Measurements from ENCODE around the gene PPP1R9B.

The PPP1R9B gene

DNA sequence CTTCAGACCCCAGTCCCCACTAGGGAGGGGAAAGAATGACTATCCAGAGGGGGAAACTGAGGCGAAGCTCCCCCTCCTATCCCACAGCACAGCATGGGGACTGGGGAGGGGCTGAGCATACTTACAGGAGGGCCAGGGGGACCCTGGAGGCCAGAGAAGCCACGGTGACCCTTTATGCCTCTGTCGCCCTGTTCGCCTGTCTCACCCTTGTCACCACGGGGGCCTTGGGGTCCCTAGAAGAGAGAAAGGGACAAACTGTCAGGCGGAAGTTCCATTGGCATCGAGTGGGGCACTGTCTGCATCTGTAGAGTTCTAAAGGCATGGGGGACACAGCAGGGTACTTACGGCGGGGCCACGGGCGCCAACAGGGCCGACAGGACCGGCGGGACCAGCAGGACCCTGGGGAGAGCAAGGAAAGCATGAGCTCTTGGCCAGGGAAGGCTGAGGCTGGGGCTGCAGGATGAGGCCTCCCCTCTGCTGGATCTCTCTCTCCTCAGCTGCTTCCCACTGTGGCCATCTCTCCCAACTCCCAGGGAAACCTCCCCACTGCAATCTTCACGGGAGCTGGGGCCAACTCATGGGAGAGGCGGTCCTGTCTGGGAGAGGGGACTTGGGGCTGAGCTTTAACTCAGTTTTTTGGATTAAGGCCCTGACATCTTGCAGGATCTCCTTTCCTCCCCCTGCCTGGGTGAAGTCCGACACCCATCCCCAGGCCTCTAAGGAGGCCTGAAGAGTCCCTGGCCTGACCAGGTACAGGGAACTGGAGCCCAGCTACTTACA is 37.5 kb upstream of the PPP1R9B start:
- DNase-seq: no peak

GRCh38 chr17:50187394-50187725 is 36.9 kb upstream of the PPP1R9B start:
- DNase-seq: no peak

GRCh38 chr17:50186661-50187393 is 36.4 kb upstream of the PPP1R9B start:
- DNase-seq: no peak

DNA sequence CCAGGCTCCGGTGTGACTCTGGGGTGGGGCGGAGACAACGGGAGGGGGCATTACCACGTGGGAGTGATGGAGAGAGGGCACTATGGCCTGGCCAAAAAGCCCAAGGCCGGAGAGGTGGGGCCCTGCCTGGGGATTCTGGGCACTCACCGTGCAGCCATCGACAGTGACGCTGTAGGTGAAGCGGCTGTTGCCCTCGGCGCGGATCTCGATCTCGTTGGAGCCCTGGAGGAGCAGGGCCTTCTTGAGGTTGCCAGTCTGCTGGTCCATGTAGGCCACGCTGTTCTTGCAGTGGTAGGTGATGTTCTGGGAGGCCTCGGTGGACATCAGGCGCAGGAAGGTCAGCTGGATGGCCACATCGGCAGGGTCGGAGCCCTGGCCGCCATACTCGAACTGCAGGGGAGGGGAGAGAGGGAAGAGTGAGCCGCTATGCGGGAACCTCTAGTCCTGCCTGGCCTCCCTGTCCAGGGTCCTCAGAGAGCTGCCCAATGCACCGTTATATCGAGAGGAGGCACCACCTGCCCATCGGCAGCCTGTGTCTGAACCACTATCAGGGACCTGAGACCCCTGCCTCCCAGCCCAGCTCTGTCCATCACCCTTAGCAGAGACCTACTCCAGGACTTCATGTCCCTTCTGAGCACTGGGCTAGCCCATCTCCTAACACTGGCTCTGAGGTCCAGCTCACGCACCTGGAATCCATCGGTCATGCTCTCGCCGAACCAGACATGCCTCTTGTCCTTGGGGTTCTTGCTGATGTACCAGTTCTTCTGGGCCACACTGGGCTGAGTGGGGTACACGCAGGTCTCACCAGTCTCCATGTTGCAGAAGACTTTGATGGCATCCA is 35.4 kb upstream of the PPP1R9B start:
- no peak for DNase-seq

GRCh38 chr17:50184611-50185398 is 34.3 kb upstream of the PPP1R9B start:
- DNase-seq: peak; percentile 45

DNA sequence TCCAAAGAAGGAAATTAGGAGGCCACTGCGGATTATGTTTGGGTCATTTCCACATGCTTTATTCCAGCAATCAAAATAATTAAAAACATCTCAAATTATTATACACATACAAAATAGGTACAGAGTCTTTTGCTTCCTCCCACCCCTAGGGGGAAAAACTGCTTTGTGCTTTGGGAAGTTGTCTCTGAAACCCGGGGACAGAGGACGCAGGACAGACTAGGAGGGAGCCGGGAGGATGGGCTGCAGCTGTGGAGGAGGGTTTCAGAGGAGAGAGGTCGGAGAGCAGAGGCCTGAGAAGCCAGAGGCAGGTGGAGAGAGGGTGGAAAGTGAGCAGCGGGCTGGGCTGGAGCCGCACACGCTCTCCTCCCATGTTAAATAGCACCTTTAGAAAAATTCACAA is 33.6 kb upstream of the PPP1R9B start:
- no peak for DNase-seq

DNA sequence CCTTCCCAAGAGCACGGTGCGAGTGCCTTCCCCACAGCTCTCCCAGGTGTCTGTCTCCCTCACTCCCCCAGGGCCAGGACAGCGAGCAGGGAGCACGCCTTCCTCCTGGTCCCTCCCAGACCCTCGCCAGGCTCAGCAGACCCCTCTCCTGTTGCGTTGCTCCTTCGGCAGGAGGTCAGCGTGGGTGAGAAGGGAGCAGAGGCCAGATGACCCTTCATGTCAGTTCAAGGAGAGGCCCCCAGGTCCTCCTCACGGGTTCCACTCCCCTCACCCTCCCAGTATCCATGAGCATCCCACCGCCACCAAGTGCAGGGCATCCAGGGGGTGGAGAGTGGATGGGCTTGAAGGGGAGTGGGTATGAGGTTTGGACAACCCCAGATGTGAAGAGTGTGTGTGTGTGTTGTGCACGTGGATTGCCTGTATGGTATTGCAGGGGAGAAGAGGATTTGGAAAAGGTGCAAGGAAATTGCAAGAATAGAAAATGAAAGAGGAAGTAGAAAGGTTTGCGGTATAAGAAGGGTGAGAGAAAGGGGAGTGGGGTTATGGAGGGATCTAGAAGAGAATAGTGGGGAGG is 33.0 kb upstream of the PPP1R9B start:
- DNase-seq: peak; percentile 57

DNA sequence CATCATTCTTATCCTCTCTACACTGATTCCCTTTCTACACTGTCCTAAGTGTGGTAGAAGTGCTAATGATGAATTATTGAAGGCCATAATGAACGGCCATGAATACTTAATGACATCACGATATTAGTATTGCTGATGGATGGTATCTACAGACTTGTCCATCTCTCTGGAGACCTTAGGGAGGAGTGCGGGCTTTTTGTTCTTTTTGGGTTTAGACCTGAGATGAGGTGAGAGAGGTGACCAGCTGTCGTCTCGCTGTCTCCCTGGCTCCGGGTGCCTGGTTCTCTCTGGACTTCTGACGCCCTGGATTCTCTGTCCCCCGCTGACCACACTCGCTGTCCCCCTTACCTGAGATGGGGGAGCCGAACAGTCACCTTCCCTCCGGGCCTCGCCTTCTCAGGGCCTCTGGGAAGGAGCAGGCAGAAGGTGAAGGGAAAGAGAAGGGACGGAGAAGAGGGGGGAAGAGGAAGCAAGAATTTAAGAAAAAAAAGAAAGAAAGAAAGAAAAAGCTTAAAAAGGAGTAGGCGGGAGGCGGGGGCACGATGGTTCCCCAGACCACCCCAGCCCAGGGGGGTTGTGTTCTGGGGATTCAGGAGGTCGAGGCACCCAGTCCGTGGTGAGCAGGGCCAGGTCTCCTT is 32.4 kb upstream of the PPP1R9B start:
- no peak for DNase-seq

DNA sequence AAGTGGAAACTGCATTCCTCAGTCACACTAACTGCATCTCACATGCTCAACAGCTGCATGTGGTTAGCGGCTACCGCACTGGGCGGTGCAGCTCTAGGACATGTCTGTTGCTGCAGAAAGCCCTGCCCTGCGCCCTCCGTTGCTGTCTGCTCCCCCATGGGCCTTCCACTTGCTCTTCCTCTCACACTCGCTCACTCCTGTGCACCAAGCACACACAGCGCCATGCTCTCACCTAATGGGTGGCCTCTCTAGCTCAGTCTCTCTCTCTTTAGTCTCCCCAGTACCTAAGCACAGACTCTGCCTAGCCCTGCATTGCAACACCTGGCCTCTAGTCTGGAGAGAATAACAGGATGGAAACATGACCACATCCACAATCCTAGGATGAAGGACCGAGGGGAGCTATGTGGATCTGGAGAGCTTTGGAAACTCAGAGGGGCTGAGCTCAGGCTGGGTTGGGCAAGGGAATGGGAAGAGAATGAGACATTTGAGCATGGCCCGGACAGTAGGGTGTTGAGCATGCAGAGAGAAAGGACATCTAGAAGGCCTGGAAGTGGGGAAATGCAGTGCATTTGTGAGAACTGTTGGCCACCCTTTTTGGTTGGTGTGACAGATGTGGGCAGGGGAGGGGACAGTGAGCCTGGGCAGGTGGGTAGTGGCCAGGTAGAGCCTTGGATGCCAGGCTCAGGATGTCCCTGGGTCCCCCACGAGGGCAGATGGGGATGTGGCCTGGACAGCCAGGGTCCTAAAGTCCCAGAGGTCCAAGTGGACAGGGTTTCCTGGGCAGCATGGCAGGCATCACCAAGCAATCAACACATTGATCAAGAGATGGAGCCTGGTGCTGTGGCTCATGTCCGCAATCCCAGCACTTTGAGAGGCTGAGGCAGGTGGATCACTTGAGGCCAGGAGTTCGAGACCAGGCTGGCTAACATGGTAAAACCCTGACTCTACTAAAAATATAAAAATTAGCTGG is 31.4 kb upstream of the PPP1R9B start:
- no peak for DNase-seq

- no peak for DNase-seq
Observed at GRCh38 chr17:50181144-50181543, 30.7 kb upstream of the PPP1R9B start.

DNA sequence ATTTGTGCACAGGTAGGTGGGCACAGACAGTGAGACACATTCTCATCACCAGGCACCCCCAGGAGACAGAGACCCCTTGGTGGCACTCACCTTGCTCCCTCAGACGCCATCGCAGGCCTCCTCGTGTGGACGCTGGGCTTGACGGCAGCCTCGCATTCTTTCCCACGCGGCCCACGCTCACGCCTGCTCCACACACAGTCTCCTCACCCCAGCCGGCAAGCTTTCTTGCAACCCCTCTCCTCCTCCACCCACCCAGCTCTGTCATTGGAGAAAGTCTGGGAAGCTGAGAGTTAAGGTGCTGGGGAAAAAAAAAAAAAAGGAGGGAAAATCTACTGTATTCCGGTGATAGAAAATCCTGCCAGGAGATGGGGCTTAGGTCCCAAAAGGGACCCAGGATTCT is 30.1 kb upstream of the PPP1R9B start:
- no peak for DNase-seq

DNA sequence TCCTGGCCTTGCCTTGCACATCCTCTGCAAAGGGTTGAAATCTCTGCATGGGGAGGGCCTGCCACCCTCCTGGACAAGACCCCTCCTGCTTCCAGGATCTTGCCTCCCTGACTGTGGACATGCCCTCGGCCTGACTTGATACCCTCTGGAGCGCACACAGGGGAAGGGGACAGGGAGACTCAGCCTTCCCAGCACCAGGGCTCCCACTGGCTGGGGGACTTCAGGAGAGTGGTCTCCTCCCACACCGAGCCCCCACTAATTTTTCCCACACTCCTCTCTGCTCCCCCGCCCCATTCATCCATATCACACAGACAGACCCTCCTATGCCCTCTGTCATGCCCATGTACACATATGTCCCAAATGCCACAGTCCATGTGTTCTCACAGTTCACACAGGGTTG is 29.6 kb upstream of the PPP1R9B start:
- no peak for DNase-seq

- DNase-seq: no peak
Observed at GRCh38 chr17:50177983-50178834, 27.7 kb upstream of the PPP1R9B start.

GRCh38 chr17:50177476-50177875 is 27.0 kb upstream of the PPP1R9B start:
- no peak for DNase-seq

GRCh38 chr17:50176559-50177357 is 26.3 kb upstream of the PPP1R9B start:
- no peak for DNase-seq

DNA sequence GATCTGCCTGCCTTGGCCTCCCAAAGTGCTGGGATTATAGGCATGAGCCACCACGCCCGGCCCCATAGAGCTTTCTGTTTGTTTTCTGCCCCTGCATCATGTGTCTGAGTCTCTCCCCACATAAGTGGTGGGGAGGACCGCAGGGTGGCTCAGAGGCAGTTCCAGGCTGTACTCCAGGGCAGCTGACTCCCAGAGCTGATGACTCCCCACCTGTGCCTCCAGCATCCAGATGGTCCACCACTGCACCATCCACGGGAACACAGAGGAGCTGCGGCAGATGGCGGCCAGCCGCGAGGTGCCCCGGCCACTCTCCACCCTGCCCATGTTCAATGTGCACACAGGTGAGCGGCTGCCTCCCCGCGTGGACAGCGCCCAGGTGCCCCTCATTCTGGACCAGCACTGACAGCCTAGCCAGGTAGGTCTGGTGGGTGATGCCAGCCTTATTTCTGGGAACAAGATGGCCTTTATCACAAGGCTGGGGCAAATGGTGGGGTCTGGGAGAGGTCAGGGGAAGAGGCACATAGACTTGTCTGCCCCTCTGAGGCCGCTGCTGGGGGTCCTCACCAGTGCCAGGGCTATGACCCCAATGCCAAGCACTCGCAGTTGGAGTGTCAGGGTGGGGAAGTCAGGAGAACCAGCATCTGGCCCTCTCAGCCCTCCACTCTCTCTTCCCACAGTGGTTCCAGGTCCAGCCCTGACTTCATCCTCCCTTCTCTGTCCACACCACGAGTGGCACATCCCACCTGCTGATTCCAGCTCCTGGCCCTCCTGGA is 24.7 kb upstream of the PPP1R9B start:
- no peak for DNase-seq

GRCh38 chr17:50174444-50174843 is 24.0 kb upstream of the PPP1R9B start:
- DNase-seq: no peak

GRCh38 chr17:50173335-50173941 is 23.0 kb upstream of the PPP1R9B start:
- no peak for DNase-seq
